MM.1S (cell line): ENCODE results near the gene PIK3R1.
A peak's percentile ranks its signal among the peaks of the same experiment; 100 is the strongest.

Experiments
- DNase-seq: peaks from one replicate; pipeline ENCODE4 v3.0.0-alpha.2; 2015
- H2AFZ ChIP-seq: fragments of 300-600 bp; sonication (generic); 2 replicates; pipeline ENCODE4 v1.6.0; 2016; ENCODE audit warnings: antibody characterized with exemption, low read length
- H3F3A ChIP-seq: fragments of 300-600 bp; sonication (generic); 2 replicates; pipeline ENCODE4 v1.6.1; 2016; ENCODE audit warnings: mild to moderate bottlenecking, antibody characterized with exemption, low read length, moderate library complexity, mixed read lengths; ENCODE audit not compliant: insufficient read depth
- H3K27ac ChIP-seq: fragments of 300-600 bp; sonication (generic); 2 replicates; pipeline ENCODE4 v1.5.1; 2016; ENCODE audit warnings: mild to moderate bottlenecking, low read length
- H3K27me3 ChIP-seq: fragments of 300-600 bp; sonication (generic); replicated peaks from 2 replicates; pipeline ENCODE4 v1.6.0; 2016; ENCODE audit warnings: low read length; ENCODE audit not compliant: insufficient read depth
- H3K36me3 ChIP-seq: fragments of 300-600 bp; sonication (generic); replicated peaks from 2 replicates; pipeline ENCODE4 v1.6.1; 2016; ENCODE audit warnings: mild to moderate bottlenecking, low read length, mixed read lengths; ENCODE audit not compliant: insufficient read depth
- H3K4me1 ChIP-seq: fragments of 300-600 bp; sonication (generic); 2 replicates; pipeline ENCODE4 v1.6.1; 2016; ENCODE audit warnings: low read length, mixed read lengths
- H3K4me2 ChIP-seq: fragments of 300-600 bp; sonication (generic); 2 replicates; pipeline ENCODE4 v1.6.0; 2016; ENCODE audit warnings: low read depth, low read length
- H3K4me3 ChIP-seq: fragments of 300-600 bp; sonication (generic); 2 replicates; pipeline ENCODE4 v1.5.1; 2016; ENCODE audit warnings: low read length, mixed read lengths
- H3K79me2 ChIP-seq: fragments of 300-600 bp; sonication (generic); 2 replicates; pipeline ENCODE4 v1.6.1; 2016; ENCODE audit warnings: mixed run types, low read length, mixed read lengths
- H3K9ac ChIP-seq: fragments of 300-600 bp; sonication (generic); 2 replicates; pipeline ENCODE4 v1.6.1; 2016; ENCODE audit warnings: low read length, mixed read lengths
- H3K9me2 ChIP-seq: fragments of 300-600 bp; sonication (generic); replicated peaks from 2 replicates; pipeline ENCODE4 v1.6.1; 2016; ENCODE audit warnings: mild to moderate bottlenecking, low read length, mixed read lengths; ENCODE audit not compliant: insufficient read depth
- H3K9me3 ChIP-seq: fragments of 300-600 bp; sonication (generic); replicated peaks from 2 replicates; pipeline ENCODE4 v1.6.1; 2016; ENCODE audit warnings: mild to moderate bottlenecking, low read length, mixed read lengths; ENCODE audit not compliant: insufficient read depth
- H4K20me1 ChIP-seq: fragments of 300-600 bp; sonication (generic); 2 replicates; pipeline ENCODE4 v1.6.1; 2016; ENCODE audit warnings: mild to moderate bottlenecking, low read length, moderate library complexity, mixed read lengths; ENCODE audit not compliant: insufficient read depth
- EZH2 ChIP-seq: fragments of 300-600 bp; sonication (generic); optimal IDR thresholded peaks from 2 replicates; pipeline ENCODE3; 2017; ENCODE audit warnings: low read depth, mild to moderate bottlenecking, antibody characterized with exemption, low read length, mixed read lengths
- EZH2phosphoT487 ChIP-seq: fragments of 300-600 bp; sonication (generic); IDR thresholded peaks from 2 replicates; pipeline ENCODE4 v1.6.1; 2018; ENCODE audit warnings: antibody characterized with exemption, low read length
- TF ChIP-seq, protein P1 (sequence below): fragments of 300-600 bp; sonication (generic); IDR thresholded peaks from 2 replicates; pipeline ENCODE4 v1.5.1; 2016; ENCODE audit warnings: antibody characterized with exemption, low read length, mixed read lengths

The PIK3R1 gene

GRCh38 chr5:68290847-68291246, 75.3 kb downstream of the PIK3R1 start:
- Histone ChIP-seq H3K4me2 (no peak overlapping the region), H3K4me3 (no peak overlapping the region), H3K27ac (no peak overlapping the region)

GRCh38 chr5:68292316-68292715, 76.8 kb downstream of the PIK3R1 start:
- peaks cover 4% of the 10 kb centered on the region; the same call in 1 of the 2 replicates for H3K36me3 ChIP-seq

More at GRCh38 chr5:68290847-68291246, 75.3 kb downstream of the PIK3R1 start:
- H3K27me3 ChIP-seq = no peaks in the 10 kb centered on the region
- no peaks in the 10 kb centered on the region for H3K9me3 ChIP-seq
- H3K79me2 ChIP-seq = peaks cover 3% of the 10 kb centered on the region; the same call in 1 of the 2 replicates
- no peaks in the 10 kb centered on the region for H4K20me1 ChIP-seq
- TF ChIP-seq EZH2phosphoT487 (no peak), EZH2 (no peak)
- TF ChIP-seq, protein P1, sequence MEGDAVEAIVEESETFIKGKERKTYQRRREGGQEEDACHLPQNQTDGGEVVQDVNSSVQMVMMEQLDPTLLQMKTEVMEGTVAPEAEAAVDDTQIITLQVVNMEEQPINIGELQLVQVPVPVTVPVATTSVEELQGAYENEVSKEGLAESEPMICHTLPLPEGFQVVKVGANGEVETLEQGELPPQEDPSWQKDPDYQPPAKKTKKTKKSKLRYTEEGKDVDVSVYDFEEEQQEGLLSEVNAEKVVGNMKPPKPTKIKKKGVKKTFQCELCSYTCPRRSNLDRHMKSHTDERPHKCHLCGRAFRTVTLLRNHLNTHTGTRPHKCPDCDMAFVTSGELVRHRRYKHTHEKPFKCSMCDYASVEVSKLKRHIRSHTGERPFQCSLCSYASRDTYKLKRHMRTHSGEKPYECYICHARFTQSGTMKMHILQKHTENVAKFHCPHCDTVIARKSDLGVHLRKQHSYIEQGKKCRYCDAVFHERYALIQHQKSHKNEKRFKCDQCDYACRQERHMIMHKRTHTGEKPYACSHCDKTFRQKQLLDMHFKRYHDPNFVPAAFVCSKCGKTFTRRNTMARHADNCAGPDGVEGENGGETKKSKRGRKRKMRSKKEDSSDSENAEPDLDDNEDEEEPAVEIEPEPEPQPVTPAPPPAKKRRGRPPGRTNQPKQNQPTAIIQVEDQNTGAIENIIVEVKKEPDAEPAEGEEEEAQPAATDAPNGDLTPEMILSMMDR = no peak
- no peak for DNase-seq
- H2AFZ ChIP-seq = no peak overlapping the region
- H3K36me3 ChIP-seq = no peaks in the 10 kb centered on the region; the same call in 1 of the 2 replicates
- H3F3A ChIP-seq = peaks cover 30% of the 10 kb centered on the region
- no peaks in the 10 kb centered on the region for H3K9me2 ChIP-seq
- no peak overlapping the region for H3K9ac ChIP-seq
- peaks cover 28% of the 10 kb centered on the region for H3K4me1 ChIP-seq

DNA sequence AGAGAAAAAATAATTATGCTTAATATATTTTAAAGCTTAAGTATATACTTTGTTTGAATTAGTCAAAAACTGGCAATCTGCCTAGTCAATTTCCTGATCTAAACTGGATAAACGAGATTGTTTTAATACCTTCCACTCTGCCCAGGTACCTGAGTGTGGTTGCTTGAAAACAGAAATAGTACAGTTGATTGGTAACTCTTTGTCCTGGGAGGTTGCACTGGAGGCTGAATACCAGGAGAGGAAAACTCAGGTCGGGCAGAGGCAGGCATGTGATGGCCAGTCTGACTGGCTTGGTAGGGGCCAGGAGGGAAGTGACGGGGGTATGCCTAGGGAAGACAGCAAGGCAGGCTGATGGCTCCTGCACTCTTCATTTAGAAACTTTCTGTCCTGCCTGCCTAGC, 80.2 kb downstream of the PIK3R1 start:
- Histone ChIP-seq H3K27me3 (no peaks in the 10 kb centered on the region), H3K79me2 (no peaks in the 10 kb centered on the region), H3F3A (peaks cover 3% of the 10 kb centered on the region; the same call in 1 of the 2 replicates), H3K9ac (no peak overlapping the region), H2AFZ (no peak overlapping the region), H3K9me3 (no peaks in the 10 kb centered on the region), H3K36me3 (peaks cover 7% of the 10 kb centered on the region; the same call in 1 of the 2 replicates), H3K4me1 (peaks cover 10% of the 10 kb centered on the region), H3K4me2 (no peak overlapping the region), H4K20me1 (no peaks in the 10 kb centered on the region), H3K4me3 (no peak overlapping the region), H3K9me2 (no peaks in the 10 kb centered on the region), H3K27ac (no peak overlapping the region)
- TF ChIP-seq EZH2 (no peak), EZH2phosphoT487 (no peak)
- TF ChIP-seq, protein P1 = no peak
- no peak for DNase-seq

More at GRCh38 chr5:68292316-68292715, 76.8 kb downstream of the PIK3R1 start:
- Histone ChIP-seq H2AFZ (no peak overlapping the region), H3F3A (peaks cover 17% of the 10 kb centered on the region), H3K27me3 (no peaks in the 10 kb centered on the region), H3K79me2 (peaks cover 3% of the 10 kb centered on the region; the same call in 1 of the 2 replicates), H3K9ac (no peak overlapping the region), H3K4me1 (peaks cover 14% of the 10 kb centered on the region), H3K9me3 (no peaks in the 10 kb centered on the region), H4K20me1 (no peaks in the 10 kb centered on the region), H3K27ac (no peak overlapping the region), H3K9me2 (no peaks in the 10 kb centered on the region), H3K4me3 (no peak overlapping the region), H3K4me2 (peak overlapping the region; percentile 15; the same call in 1 of the 2 replicates)
- TF ChIP-seq EZH2 (no peak), EZH2phosphoT487 (no peak)
- TF ChIP-seq, protein P1 = no peak
- no peak for DNase-seq
